HG03039 (cell line): ENCODE measurements around the gene MEF2C.
"Not testable (repeated sequence)": the region's sequence is repeated elsewhere in the genome, so short reads cannot be mapped to it uniquely, and the experiment has no call there.

ENCODE experiments used
- ATAC-seq: cut with Tn5 transposase; IDR thresholded peaks from one replicate; pipeline ENCODE4 v1.9.1; 2021; ENCODE audit warnings: mild to moderate bottlenecking, moderate library complexity; ENCODE audit not compliant: unreplicated experiment

Gene MEF2C

DNA sequence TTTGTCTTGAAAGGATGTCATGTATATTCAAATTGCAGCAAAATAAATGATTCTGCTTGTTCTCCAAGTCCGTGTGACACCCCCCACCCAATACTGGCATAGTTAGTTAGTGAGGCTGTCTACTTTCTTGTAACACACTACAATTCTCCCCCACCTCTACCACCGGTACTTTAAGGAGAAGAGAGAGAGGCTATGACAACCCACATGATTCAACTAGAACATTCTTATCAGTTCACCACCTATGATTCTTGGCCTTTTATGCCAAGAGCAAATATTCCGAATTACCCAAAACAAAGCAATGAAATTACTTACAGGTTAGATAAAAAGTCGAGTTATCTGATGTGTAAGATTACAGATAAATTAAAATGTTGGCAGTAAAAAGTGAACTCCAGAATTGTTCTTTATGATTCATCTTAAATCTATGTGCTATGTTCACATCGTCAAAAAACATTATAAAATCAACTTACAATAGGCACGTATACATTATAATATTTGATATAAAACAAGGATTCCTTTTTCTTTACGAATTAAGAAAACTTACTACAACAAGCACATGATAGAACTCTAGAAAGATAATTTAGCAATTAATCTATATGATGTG lies 14.4 kb downstream of the MEF2C start:
- ATAC-seq, result no peak

DNA sequence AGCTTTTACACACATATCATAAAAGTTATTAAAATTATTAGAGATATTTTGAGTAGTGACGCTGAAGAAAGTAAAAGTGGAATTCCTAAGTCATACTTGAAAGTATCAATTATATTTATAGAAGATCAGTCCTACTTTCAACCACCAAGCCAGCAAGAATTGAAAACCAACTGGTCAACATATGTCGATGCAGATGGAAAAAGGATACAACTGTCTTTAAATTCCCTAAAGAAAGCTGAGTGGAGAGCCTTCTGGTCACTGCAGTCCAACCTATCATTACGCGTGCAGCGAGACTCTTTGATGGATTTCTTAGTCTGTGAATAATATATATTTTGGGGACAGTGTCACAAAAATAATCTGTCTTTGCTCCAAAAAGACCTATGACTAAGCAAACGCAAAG lies 15.3 kb downstream of the MEF2C start:
- ATAC-seq, result no peak

DNA sequence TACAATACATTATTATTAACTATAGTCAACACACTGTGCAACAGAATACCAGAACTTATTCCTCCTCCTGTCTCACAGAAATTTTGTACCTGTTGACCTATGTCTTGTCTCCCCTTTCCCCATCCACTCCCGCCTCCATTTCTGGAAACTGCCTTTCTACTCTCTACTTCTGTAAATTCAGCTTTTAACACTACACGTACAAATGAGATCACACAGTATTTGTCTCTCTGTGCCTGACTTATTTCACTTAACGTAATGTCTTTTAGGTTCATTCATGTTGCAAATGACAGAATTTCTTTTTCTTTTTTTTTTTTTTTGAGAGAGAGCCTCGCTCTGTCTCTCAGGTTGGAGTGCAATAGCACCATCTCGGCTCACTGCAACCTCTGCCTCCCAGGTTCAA lies 19.5 kb downstream of the MEF2C start:
- no peak for ATAC-seq

DNA sequence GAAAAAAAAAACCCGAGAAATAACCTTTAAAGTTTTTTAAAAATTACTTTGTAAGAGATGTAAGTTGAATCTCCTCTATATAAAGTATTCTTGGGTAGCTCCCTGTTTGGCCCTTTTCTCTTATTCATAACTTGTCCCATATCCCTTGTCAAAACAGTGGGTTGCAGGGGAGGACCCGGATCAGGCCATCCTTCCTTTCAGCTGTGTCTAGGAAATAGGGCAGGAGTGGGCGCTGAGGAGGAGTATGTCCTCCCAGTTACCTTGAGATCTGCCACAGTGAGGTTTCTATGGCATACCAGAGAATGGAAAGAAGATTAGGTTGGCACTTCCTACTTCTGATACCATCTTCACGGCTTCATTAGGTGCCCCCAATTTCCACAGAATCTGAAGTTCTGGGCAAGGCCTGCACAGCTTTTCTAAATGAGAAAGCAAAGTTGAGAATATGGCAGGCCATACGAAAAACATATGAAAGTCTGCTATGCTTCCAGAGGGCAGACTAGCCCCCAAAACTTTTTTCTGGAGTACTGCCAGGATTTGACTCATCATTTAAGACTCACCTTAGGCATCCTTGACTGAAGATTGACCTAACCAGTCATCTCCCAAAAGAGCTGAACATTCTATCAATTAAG lies 20.3 kb downstream of the MEF2C start:
- ATAC-seq, result no peak

DNA sequence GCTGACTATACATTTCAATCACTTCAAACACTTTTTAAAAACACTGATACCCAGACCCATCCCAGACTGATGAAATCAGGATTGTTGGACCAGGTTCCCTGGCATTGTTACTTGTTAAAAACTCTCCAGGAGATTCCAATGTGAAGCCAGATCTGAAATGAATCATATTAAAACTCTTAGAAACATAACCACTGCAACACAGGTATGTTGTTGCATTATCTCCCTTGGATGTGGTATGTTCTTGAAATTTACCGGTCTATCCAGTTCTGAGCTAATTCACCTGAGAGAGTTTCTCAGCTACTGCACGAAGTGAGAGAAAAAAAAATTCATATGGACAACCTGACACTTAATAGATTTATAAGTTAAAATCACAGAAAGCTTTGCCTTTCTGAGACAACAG lies 21.8 kb downstream of the MEF2C start:
- no peak for ATAC-seq

DNA sequence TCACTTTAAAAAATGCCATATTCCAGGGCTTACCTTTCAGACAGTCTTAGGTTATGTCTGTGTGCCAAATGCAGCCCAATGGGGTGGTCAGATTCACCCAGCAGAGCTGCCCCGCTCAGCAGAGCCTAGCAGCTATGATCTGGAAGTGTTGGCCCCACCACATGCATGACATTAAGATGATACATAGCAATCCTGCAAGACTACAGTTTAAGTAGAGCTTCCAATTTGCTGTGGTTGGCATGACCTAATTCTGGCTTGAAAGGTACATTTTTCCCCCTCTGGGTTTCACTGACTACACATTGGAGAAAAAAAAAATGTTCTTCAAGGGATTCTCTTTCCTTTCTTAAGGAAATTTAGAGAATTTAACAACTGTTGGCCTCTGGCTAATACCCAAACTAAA lies 22.5 kb downstream of the MEF2C start:
- ATAC-seq, result no peak

DNA sequence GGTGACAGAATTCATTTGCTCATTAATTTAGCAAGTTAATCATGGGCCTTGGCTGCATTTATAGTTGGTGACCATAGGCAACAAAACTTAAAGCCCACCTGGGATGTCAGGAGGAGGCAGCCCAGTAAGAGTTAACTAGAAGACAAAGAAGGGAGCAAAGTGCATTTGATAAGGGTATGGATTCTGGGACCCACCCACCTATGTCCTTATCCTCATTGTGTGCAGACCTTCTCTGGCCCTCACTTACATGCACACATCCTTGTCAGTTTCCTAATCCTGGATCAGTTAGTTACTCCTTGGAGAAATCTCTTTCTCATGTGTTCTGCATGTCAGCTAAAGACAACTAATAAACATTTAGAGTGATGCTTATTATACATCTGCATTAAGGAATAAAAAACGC lies 24.6 kb downstream of the MEF2C start:
- no peak for ATAC-seq

DNA sequence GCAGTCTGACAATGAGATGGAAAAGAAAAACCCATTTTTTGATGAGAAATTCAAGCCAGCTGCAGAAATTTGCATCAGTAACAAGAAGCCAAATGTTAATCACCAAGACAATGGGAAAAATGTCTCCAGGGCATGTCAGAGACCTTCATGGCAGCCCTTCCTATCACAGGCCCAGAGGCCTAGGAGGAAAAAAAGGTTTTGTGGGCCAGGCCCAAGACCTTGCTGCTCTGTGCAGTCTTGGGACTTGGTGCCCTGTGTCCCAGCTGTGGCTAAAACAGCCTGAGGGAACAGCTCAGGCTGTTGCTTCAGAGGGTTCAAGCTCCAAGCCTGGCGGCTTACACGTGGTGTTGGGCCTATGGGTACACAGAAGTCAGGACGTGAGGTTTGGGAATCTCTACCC lies 26.6 kb downstream of the MEF2C start:
- ATAC-seq, result not testable (repeated sequence)

DNA sequence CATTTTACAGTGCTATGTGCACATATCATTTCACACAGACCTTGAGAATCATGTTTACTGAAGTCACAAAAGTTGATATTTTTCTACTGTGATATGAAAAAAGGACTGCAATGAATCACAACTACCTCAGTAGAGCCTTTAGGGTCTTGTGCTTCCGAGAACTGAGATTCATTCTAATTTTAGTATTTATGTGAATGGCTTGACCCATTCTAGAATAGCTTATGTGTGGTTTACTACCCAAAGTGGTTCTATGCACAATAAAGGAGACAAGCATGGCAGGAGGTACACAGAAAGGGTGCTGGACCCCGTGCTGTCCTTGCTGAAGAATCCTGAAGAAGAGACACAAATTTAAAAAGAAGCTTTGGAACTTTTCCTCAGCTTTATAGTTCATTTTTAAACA lies 28.2 kb downstream of the MEF2C start:
- ATAC-seq, result no peak

DNA sequence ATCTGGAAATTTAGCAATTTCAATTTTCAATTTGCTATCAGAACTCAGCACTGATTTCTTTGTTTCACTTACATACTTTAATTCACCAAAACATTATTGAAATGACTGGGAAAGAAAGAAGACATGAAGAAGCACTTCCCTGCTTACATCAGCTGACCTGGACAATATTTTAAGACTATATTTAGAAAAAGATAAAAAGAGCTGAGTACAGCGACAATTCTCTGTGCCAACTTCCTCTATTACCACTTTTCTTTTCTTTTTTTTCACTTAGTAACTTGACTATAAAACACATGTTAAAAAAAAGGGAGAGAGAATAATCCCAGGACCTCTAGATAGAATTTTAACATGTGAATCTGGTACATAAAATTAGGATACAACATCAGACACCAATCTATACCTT lies 35.6 kb downstream of the MEF2C start:
- ATAC-seq, result no peak

DNA sequence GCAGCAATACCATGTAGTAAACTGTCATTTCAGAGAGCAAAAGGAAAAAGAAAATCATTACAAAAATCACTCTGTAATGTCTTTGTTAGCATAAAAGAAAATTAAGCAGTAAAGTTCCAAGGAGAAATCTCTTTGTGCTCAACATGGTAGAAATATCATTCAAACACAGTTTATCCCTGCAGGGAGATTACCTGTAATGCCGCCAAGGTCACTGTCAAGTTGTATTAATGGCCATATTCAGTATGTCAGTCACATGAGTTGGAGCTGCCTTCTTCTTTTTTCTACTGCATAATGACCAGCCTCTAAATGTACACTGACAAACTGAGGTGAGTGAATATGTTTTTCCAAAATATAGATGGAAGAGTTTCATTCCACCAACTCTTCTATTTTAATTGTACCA lies 36.5 kb downstream of the MEF2C start:
- ATAC-seq, result no peak

DNA sequence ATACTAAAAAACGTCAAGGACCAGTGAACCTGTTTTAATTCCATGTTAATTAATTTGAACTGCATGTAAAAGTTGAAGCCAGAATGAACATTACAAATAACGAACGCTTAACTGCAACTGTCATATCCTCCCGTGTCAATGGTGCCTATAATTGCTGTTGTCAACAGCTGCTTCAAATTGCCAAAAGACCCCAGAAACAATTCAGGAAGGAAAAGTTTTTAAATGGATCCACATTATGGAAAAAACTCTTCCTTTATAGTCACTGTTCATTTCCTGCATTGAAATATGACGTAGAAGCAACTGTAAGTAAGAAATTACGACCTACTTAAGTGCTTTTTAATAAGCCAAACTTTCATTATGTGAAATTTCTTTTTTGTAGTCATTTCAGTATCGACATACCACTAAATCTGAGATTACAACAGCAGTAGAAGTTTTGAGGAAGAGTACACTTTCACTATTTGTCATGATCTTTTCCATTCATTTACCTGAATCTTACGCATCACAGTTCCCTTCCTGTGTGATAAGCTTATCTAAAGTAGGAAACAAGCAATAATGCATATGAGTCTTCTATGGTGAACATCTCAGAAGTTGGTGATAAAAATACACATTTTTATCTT lies 37.8 kb downstream of the MEF2C start:
- peak; percentile 59 for ATAC-seq

DNA sequence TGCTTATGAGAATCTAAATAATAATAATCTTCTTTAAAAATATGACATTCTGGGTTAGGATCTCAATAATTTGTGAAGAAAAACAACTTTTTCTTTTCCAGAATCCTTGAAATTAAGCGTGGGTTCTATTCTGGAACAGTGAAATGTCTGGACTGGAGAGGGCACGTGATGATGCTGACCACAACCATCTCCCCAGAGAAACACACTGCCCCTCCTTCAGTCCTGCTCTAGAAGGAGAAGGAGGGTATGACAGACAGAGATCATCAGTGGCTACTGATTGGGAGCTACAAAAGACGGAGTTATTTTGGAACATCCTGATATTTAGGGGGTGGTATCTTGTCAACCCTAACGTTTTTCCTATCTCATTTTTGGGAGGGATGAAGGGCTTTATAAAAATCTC lies 40.2 kb downstream of the MEF2C start:
- ATAC-seq, result no peak

DNA sequence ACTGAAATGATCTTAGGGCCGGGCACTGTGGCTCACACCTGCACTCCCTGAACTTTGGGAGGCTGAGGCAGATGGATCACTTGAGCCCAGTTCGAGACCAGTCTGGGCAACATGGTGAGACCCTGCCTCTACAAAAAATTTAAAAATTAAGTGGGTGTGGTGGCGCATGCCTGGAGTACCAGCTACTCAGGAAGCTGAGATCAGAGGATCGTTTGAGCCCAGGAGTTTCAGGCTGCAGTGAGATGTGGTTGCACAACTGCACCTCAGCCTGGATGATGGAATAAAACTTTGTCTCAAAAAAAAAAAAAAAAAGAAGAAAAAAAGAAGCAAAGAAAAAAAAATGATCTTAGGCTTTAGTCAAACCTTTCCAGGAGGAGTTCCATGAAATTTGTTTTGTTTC lies 41.8 kb downstream of the MEF2C start:
- no peak for ATAC-seq

DNA sequence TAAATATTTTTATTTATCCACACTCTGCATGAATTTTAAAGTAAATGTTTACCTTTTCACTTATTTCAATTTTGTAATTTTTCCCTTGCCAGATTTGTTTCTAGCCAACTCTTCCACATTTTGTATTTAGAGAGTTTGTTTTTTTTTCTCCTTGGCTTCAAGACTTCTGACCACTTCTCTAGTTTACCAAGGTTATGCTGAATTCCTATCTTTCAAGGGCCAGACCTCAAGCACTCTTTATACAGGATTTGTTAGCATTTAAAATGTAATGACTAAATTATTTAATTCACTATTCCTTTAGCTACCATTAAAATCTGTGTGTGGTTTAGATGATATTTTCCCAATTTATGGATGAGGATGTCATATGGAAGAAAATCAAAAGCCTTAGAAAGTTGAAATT lies 42.5 kb downstream of the MEF2C start:
- ATAC-seq, result no peak

DNA sequence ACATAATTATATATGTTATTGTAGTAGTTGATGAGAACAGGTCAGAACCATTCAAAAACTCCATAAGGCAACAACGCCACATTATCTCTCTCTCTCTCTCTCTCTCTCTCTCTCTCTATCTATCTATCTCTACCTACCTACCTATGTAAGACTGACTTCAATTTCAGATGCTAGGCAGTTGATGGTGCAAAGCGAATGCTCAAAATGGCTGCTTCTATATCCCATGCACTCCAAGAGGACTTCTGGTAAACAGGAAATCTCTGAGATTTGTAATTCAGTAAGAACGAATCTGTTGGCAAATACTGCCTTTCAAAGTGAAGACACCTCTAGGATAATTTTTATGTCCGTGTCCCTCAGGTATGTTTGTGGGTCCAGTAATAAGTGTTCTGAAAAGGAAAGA lies 43.7 kb downstream of the MEF2C start:
- no peak for ATAC-seq

DNA sequence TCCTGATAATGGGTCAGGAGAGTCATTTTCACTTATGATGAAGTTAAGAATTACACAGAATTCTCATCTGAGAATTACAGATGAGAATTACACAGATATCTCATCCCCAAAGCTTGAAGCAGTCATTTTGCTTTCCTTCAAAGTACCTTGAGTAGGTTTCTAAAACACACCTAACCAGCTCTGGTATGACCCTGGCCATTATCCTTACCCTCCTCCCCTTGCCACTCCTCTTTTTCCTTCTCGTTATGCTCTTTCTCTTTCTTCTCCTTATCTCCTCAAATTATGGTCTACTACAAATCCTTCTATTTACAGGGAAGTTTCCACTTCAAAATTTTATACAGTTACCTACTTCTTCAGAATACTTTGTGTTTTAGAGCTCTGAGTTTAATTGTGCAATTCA lies 44.5 kb downstream of the MEF2C start:
- no peak for ATAC-seq

DNA sequence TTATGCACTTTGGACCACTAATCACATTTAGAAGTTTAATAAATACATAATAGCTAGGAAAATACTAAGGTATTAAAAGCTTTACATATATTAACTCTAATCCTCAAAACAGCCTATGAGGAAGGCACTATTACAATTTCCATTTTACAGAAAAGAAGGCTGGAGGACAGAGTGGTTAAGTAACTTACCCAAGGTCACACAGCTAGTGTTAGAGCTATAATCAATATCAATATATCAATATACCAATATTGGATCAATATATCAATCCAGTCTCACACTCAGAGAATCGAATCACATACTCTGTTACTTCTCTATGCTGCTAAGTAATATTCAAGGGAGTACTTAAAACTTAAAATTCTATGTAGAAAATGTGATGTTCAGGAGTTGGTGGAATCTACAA lies 45.2 kb downstream of the MEF2C start:
- no peak for ATAC-seq

DNA sequence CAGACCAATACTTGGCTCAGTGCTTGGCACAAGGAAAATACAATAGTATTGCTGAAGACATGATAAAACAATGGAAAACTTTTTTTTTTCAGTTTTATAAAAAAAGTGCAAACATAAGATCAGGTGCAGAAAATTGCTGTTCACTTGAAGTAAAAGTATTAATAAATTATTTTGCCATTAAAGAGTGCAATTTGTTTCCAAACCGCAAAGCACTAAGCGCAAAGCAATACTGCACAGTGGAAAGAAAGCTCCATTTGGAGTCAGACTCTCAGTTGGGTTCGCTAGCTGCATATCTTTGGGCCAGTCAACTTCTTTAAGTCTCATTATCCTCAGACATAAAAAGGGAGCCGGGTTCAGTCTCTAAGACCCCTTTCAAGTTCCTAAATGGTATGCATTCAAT lies 45.8 kb downstream of the MEF2C start:
- ATAC-seq, result no peak

DNA sequence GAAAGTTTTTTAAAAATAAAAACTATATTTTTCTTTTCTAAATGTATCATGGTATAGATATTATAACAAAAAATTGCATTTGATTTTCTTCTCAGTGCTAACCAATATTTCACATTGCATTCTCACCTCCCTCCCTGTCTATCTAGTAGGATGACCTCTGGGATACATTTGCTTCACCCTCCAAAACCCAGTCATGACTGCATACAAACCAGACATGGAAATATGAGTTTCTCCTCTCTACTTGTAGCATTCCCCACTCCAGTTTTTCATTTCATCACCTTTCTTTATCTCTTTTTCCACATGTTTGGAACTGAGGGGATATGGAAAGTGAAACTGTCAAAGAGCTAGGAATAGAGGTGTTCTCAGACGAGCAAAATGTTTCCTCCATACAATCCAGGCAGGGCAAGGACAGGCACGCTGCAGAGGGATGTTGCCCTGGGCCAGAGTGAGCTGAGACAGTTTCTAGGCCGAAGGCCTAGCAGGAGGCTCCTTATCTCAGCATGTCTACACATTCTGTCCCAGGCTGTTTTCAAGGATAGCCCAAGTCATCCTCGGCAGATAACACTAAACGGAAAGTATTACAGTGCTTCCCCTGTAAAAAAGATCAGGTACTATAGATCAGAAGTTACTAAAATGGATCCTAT lies 46.7 kb downstream of the MEF2C start:
- ATAC-seq, result no peak

DNA sequence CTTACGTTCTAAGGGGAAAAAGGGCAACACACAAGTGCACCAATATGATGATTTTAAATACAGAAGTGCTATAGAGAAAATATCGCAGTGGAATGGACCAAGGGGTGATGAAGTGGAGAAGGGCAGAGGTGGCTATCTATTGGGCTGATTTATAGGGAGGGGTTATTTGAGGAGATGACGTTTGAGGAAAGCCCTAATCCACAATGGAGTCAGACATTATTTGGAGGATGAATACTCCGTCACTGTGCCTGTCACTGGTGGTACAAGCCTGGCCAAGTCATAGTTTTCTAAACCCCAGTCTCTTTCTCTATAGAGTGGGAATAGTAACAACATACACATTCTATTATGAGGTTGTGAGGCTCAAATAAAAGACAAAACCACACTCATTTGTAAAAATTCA lies 48.5 kb downstream of the MEF2C start:
- ATAC-seq, result no peak

DNA sequence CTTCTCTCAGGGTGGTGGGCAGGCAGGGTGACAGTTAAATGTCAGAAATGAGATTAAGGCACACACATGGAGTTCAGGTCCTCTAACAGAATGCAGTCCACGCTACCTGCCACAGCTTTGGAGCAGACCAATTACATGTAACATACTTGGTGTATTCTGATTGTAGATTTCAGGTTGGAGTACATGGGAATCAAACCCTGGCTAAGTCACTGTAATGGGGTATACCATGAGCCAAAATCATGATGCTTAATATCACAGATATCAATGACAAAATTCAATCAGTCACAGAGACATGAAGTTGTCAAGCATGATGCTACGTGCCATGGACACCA lies 48.9 kb downstream of the MEF2C start:
- no peak for ATAC-seq
